HepG2 (cell line): ENCODE results near the gene RSPRY1. TPM values are rescaled to one million over a fixed set of nuclear protein-coding genes. Genes with fewer than 3 reads are reported as not detected.

Experiments used
- ATAC-seq: fragments of 200-7000 bp; cut with Tn5 transposase; 3 replicates; pipeline ENCODE4 v1.9.1; 2020; ENCODE audit warnings: mild to moderate bottlenecking, moderate library complexity
- BruUV-seq: library from RNA; stranded (reverse); fragments of 400-500 nt; replicated peaks from 2 replicates; lab custom pipeline; 2021; lab: Mats Ljungman, UMichigan
- CTCF ChIA-PET: fragments of 300-600 bp; formaldehyde crosslinking; extraction: SDS; loops from one replicate; lab custom pipeline; 2021; ENCODE audit warnings: low total read pairs, inconsistent platforms, low intra/inter-chr PET ratio; lab: Yijun Ruan, JAX
- POLR2A ChIA-PET: fragments of 350-600 bp; sonication (Branson Sonifier 250); formaldehyde crosslinking; loops from one replicate; lab custom pipeline; 2020; ENCODE audit warnings: antibody characterized with exemption, inconsistent platforms; lab: Yijun Ruan, JAX
- DNase-seq: peaks from one replicate; pipeline ENCODE4 v3.0.0-alpha.2; 2015; ENCODE audit warnings: low spot score
- FAIRE-seq: peaks from 3 replicates; lab custom pipeline; 2011; peaks lifted over from hg19 to GRCh38; lab: Jason Lieb, UNC
- H2AFZ ChIP-seq: one replicate; pipeline ENCODE4 v1.6.1; 2011; ENCODE audit warnings: low read length, inconsistent platforms
- H3K27ac ChIP-seq: fragments of 300-600 bp; 3 replicates; pipeline ENCODE4 v1.8.0; 2011; ENCODE audit warnings: mixed run types, mild to moderate bottlenecking, mixed read lengths, low read length, inconsistent platforms; ENCODE audit not compliant: insufficient read depth; ENCODE audit errors: extremely low read length
- H3K27me3 ChIP-seq, 2 experiments: fragments of 200-600 bp in 1 of 2; 2 replicates in 1 of 2; 3 replicates in 1 of 2; pipeline versions ENCODE4 v1.6.0 to v1.8.0; 2011; ENCODE audit warnings: low read length in 2 of 2, mild to moderate bottlenecking in 2 of 2, moderate library complexity in 2 of 2, inconsistent platforms in 1 of 2; ENCODE audit not compliant: insufficient read depth in 2 of 2, control insufficient read depth in 1 of 2
- H3K36me3 ChIP-seq, 2 experiments: fragments of 200-600 bp in 1 of 2; replicated peaks in 1 of 2; 2 replicates in 1 of 2; 3 replicates in 1 of 2; pipeline versions ENCODE4 v1.5.1 to v1.8.0; 2011; ENCODE audit warnings: low read length in 2 of 2, inconsistent platforms in 1 of 2; ENCODE audit not compliant: insufficient read depth in 2 of 2, control insufficient read depth in 1 of 2
- H3K4me1 ChIP-seq: 2 replicates; pipeline ENCODE4 v1.5.1; 2012; ENCODE audit warnings: low read length, inconsistent platforms; ENCODE audit not compliant: insufficient read depth
- H3K4me2 ChIP-seq: 2 replicates; pipeline ENCODE4 v1.6.0; 2011; ENCODE audit warnings: low read depth, low read length, inconsistent platforms
- H3K4me3 ChIP-seq, 3 experiments: fragments of 200-600 bp in 1 of 3; sonication (generic), shearing (Covaris generic) in 1 of 3; replicated peaks in 1 of 3; 2 replicates each; pipeline ENCODE4 v1.5.1; 2011 to 2016; ENCODE audit warnings: low read length in 3 of 3, inconsistent platforms in 2 of 3, low read depth in 2 of 3, mild to moderate bottlenecking in 2 of 3, control low read depth in 1 of 3, mixed read lengths in 1 of 3; ENCODE audit not compliant: insufficient read depth in 1 of 3
- H3K79me2 ChIP-seq: one replicate; pipeline ENCODE4 v1.6.1; 2011; ENCODE audit warnings: low read length, inconsistent platforms; ENCODE audit not compliant: insufficient read depth
- H3K9ac ChIP-seq: 2 replicates; pipeline ENCODE4 v1.6.0; 2011; ENCODE audit warnings: mild to moderate bottlenecking, low read depth, low read length, inconsistent platforms; ENCODE audit not compliant: insufficient read depth
- H3K9me3 ChIP-seq: 2 replicates; pipeline ENCODE4 v1.5.1; 2012; ENCODE audit warnings: mild to moderate bottlenecking, low read length
- H4K20me1 ChIP-seq: 2 replicates; pipeline ENCODE4 v1.6.0; 2011; ENCODE audit warnings: inconsistent platforms, mild to moderate bottlenecking, low read length, moderate library complexity; ENCODE audit not compliant: insufficient read depth
- ADNP ChIP-seq: sonication (generic); formaldehyde crosslinking; IDR thresholded peaks from 2 replicates; pipeline ENCODE4 v1.4.0; 2020; ENCODE audit warnings: missing genetic modification reagents
- CENPX ChIP-seq: sonication (generic); formaldehyde crosslinking; IDR thresholded peaks from 2 replicates; pipeline ENCODE4 v1.9.0; 2021; ENCODE audit warnings: mild to moderate bottlenecking, missing genetic modification reagents, moderate library complexity
- CHD2 ChIP-seq: IDR thresholded peaks from 2 replicates; pipeline ENCODE4 v1.6.1; 2011; ENCODE audit warnings: low read depth, low read length, improper control_type of control experiment
- CHD4 ChIP-seq: fragments of 200-600 bp; sonication (generic); IDR thresholded peaks from 2 replicates; pipeline ENCODE4 v1.7.0; 2017; ENCODE audit warnings: mild to moderate bottlenecking, low read length, borderline replicate concordance
- ELF4 ChIP-seq: sonication (generic); formaldehyde crosslinking; IDR thresholded peaks from 2 replicates; pipeline ENCODE4 v1.5.0; 2020; ENCODE audit warnings: missing genetic modification reagents, mild to moderate bottlenecking, moderate library complexity, borderline replicate concordance
- FOSL1 ChIP-seq: sonication (generic); formaldehyde crosslinking; IDR thresholded peaks from 2 replicates; pipeline ENCODE4 v1.9.0; 2021; ENCODE audit warnings: missing genetic modification reagents, borderline replicate concordance
- ZBTB1 ChIP-seq: sonication (generic); formaldehyde crosslinking; IDR thresholded peaks from 2 replicates; pipeline ENCODE4 v1.4.0; 2020; ENCODE audit warnings: missing genetic modification reagents, borderline replicate concordance
- ZFP36L1 ChIP-seq: sonication (generic); formaldehyde crosslinking; IDR thresholded peaks from 2 replicates; pipeline ENCODE4 v1.8.0; 2022; ENCODE audit warnings: mild to moderate bottlenecking, missing genetic modification reagents, moderate library complexity
- ZMYM2 ChIP-seq: sonication (generic); formaldehyde crosslinking; IDR thresholded peaks from 2 replicates; pipeline ENCODE4 v1.8.0; 2022; ENCODE audit warnings: mild to moderate bottlenecking, missing genetic modification reagents
- ZMYM3 ChIP-seq: sonication (generic); formaldehyde crosslinking; IDR thresholded peaks from 2 replicates; pipeline ENCODE4 v1.5.1; 2020; ENCODE audit warnings: mild to moderate bottlenecking, missing genetic modification reagents
- ZMYM4 ChIP-seq: sonication (generic); formaldehyde crosslinking; IDR thresholded peaks from 2 replicates; pipeline ENCODE4 v1.8.1; 2023; ENCODE audit warnings: mild to moderate bottlenecking, missing genetic modification reagents
- ZNF432 ChIP-seq: sonication (generic); formaldehyde crosslinking; IDR thresholded peaks from 2 replicates; pipeline ENCODE4 v1.5.0; 2020; ENCODE audit warnings: missing genetic modification reagents, mild to moderate bottlenecking, borderline replicate concordance
- ZNF782 ChIP-seq: sonication (generic); formaldehyde crosslinking; IDR thresholded peaks from 2 replicates; pipeline ENCODE4 v1.4.0; 2020; ENCODE audit warnings: missing genetic modification reagents, mild to moderate bottlenecking, borderline replicate concordance
- ZNF841 ChIP-seq: sonication (generic); formaldehyde crosslinking; IDR thresholded peaks from 2 replicates; pipeline ENCODE4 v1.8.1; 2023; ENCODE audit warnings: missing genetic modification reagents, borderline replicate concordance
- ZNF878 ChIP-seq: sonication (generic); formaldehyde crosslinking; IDR thresholded peaks from 2 replicates; pipeline ENCODE4 v1.8.1; 2023; ENCODE audit warnings: mild to moderate bottlenecking, missing genetic modification reagents, moderate library complexity
- ZNF879 ChIP-seq: sonication (generic); formaldehyde crosslinking; IDR thresholded peaks from 2 replicates; pipeline ENCODE4 v1.8.1; 2023; ENCODE audit warnings: missing genetic modification reagents
- WGBS: methylation state at CpG from one replicate; pipeline ENCODE4 v1.1.6; 2017; ENCODE audit warnings: low lambda C conversion rate; 5-methylcytosine and 5-hydroxymethylcytosine counted together
- in situ Hi-C: cut with HindIII; loops from 2 replicates; pipeline ENCODE4 v1.10.0; 2017; ENCODE audit warnings: low pct_unique_long_range_greater_than_20kb; ENCODE audit not compliant: extremely low pct_ligation_motif_present
- intact Hi-C: fragments of 100-400 bp; cut with micrococcal nuclease; formaldehyde crosslinking; loops from one replicate; pipeline ENCODE4 v1.10.0; 2022; ENCODE audit not compliant: unreplicated experiment
- polyA plus RNA-seq, 8 experiments: library from polyadenylated mRNA; depleted of rRNA in 3 of 8; stranded (reverse) in 7 of 8; unstranded in 1 of 8; fragments of >200 nt; fragmentation: Illumina TruSeq in 4 of 8; extraction: Trizol in 4 of 8; gene quantifications; 2 replicates each; pipeline versions ENCODE4 v1.2.1 to v1.2.3, GENCODE V29; 2011 to 2016; ENCODE audit warnings: low read depth in 4 of 8, missing spikeins in 1 of 8, mixed read lengths in 1 of 8; ENCODE audit not compliant: insufficient read depth in 1 of 8
- total RNA-seq, 5 experiments: library from RNA; depleted of rRNA; stranded (reverse); fragments of >200 nt; fragmentation: Illumina TruSeq; extraction: Trizol; gene quantifications; 2 replicates each; pipeline ENCODE4 v1.2.3, GENCODE V29; 2016; ENCODE audit warnings: low read depth in 1 of 5
- TF ChIP-seq, protein P1 (sequence below): sonication (generic); formaldehyde crosslinking; IDR thresholded peaks from 2 replicates; pipeline ENCODE4 v1.4.0; 2020; ENCODE audit warnings: missing genetic modification reagents
- TF ChIP-seq, protein P2 (sequence below), 2 experiments: fragments of 450-650 bp in 1 of 2; sonication (generic) in 1 of 2; formaldehyde crosslinking; IDR thresholded peaks; 2 replicates each; pipeline versions ENCODE4 v1.5.0 to v1.8.0; 2020 to 2022; ENCODE audit warnings: mild to moderate bottlenecking in 1 of 2, missing genetic modification reagents in 1 of 2
- TF ChIP-seq, protein P3 (sequence below): sonication (generic); formaldehyde crosslinking; IDR thresholded peaks from 2 replicates; pipeline ENCODE4 v1.9.0; 2022; ENCODE audit warnings: missing genetic modification reagents, mild to moderate bottlenecking, borderline replicate concordance
- TF ChIP-seq, protein P4 (sequence below): sonication (generic); formaldehyde crosslinking; IDR thresholded peaks from 2 replicates; pipeline ENCODE4 v1.4.0; 2020; ENCODE audit warnings: mild to moderate bottlenecking, missing genetic modification reagents, borderline replicate concordance

RSPRY1 gene
- total and polyA plus RNA-seq, 2 of the 13 experiments (the other 11 are each of a cell fraction or from before 2014, with no cell fraction given): 53.4 to 61.0 TPM

DNA sequence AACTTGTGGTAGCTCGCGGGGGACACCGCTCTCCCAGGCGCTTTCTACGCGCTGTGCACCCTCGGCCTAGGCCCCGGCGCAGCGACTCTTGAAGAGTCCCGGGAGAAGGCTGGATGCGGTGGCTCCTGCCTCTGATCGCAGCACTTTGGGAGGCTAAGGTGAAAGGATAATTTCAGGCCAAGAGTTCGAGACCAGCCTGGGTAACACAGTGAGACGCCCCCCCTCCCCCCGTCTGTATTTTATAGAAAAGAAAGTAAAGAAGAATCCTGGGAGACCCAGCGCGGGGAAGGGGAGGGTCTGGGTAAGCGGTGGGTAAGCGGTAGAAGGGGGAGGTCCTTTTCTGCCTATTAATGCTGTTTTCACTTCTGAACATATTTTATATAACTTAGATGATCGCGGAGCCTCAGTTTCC lies 98.8 kb downstream of the RSPRY1 start:
- no TSS peak for BruUV-seq
- peak overlapping the region; percentile 78 for H3K9ac ChIP-seq
- TF ChIP-seq FOSL1: no peak
- peak; percentile 94; the same call in 1 of the 2 replicates for TF ChIP-seq ADNP (CRISPR knock-in tag)
- peak; percentile 94 for TF ChIP-seq ZMYM3 (CRISPR knock-in tag)
- TF ChIP-seq, protein P1, sequence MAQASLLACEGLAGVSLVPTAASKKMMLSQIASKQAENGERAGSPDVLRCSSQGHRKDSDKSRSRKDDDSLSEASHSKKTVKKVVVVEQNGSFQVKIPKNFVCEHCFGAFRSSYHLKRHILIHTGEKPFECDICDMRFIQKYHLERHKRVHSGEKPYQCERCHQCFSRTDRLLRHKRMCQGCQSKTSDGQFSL (CRISPR knock-in tag): peak; percentile 16; the same call in 1 of the 2 replicates
- TF ChIP-seq ZMYM4 (CRISPR knock-in tag): no peak
- TF ChIP-seq ZNF782 (CRISPR knock-in tag): no peak
- peak; percentile 69 for TF ChIP-seq ZMYM2 (CRISPR knock-in tag)
- 0 out of 2 replicates have a peak, but pooled peaks have one; percentile 4 for TF ChIP-seq ELF4 (CRISPR knock-in tag)
- TF ChIP-seq, protein P2, sequence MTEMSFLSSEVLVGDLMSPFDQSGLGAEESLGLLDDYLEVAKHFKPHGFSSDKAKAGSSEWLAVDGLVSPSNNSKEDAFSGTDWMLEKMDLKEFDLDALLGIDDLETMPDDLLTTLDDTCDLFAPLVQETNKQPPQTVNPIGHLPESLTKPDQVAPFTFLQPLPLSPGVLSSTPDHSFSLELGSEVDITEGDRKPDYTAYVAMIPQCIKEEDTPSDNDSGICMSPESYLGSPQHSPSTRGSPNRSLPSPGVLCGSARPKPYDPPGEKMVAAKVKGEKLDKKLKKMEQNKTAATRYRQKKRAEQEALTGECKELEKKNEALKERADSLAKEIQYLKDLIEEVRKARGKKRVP (CRISPR knock-in tag; IDR thresholded peaks at IDR 0.05): 0 out of 4 replicates have a peak, but pooled peaks of 1 of the 2 experiments have one; percentile 9
- peak; percentile 70 for TF ChIP-seq CHD4
- TF ChIP-seq ZNF878: peak; percentile 5; the same call in 1 of the 2 replicates
- TF ChIP-seq, protein P3, sequence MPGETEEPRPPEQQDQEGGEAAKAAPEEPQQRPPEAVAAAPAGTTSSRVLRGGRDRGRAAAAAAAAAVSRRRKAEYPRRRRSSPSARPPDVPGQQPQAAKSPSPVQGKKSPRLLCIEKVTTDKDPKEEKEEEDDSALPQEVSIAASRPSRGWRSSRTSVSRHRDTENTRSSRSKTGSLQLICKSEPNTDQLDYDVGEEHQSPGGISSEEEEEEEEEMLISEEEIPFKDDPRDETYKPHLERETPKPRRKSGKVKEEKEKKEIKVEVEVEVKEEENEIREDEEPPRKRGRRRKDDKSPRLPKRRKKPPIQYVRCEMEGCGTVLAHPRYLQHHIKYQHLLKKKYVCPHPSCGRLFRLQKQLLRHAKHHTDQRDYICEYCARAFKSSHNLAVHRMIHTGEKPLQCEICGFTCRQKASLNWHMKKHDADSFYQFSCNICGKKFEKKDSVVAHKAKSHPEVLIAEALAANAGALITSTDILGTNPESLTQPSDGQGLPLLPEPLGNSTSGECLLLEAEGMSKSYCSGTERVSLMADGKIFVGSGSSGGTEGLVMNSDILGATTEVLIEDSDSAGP (CRISPR knock-in tag): no peak
- TF ChIP-seq ZFP36L1 (CRISPR knock-in tag): peak; percentile 5; the same call in 1 of the 2 replicates
- TF ChIP-seq CHD2: 0 out of 2 replicates have a peak, but pooled peaks have one; percentile 33
- TF ChIP-seq, protein P4, sequence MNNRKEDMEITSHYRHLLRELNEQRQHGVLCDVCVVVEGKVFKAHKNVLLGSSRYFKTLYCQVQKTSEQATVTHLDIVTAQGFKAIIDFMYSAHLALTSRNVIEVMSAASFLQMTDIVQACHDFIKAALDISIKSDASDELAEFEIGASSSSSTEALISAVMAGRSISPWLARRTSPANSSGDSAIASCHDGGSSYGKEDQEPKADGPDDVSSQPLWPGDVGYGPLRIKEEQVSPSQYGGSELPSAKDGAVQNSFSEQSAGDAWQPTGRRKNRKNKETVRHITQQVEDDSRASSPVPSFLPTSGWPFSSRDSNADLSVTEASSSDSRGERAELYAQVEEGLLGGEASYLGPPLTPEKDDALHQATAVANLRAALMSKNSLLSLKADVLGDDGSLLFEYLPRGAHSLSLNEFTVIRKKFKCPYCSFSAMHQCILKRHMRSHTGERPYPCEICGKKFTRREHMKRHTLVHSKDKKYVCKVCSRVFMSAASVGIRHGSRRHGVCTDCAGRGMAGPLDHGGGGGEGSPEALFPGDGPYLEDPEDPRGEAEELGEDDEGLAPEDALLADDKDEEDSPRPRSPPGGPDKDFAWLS (CRISPR knock-in tag): no peak
- TF ChIP-seq ZBTB1: 0 out of 2 replicates have a peak, but pooled peaks have one; percentile 22
- no peak for TF ChIP-seq ZNF841 (CRISPR knock-in tag)
- TF ChIP-seq ZNF879 (CRISPR knock-in tag): 0 out of 2 replicates have a peak, but pooled peaks have one; percentile 16
- TF ChIP-seq CENPX (CRISPR knock-in tag): no peak
- TF ChIP-seq ZNF432: no peak

More for the DNA sequence above, 98.8 kb downstream of the RSPRY1 start:
- FAIRE-seq (no peak), ATAC-seq (no peak), DNase-seq (no peak)
- POLR2A ChIA-PET: interaction anchor here (3.1 kb wide), 1 partner anchor 88 kb away, joined by 8 read pairs; the partner anchor contains the start of gene CX3CL1
- 18% methylated on average over 22 of the region's 22 CpGs for WGBS
- Histone ChIP-seq H3K4me1 (peaks cover 86% of the 10 kb centered on the region), H3K27ac (peak overlapping the region; percentile 76), H2AFZ (peak overlapping the region; percentile 1), H3K79me2 (peaks cover 33% of the 10 kb centered on the region), H3K4me2 (peak overlapping the region; percentile 89), H3K36me3 (no peaks in the 10 kb centered on the region), H3K27me3 (peaks cover 2 to 7% of the 10 kb centered on the region in 2 experiments; a peak in 2 of 5 replicates), H3K4me3 (peak overlapping the region; percentile 75 to 91 (median 78)), H4K20me1 (no peaks in the 10 kb centered on the region), H3K9me3 (no peaks in the 10 kb centered on the region)
- CTCF ChIA-PET: no interaction called here
- intact Hi-C loops: loop anchor here (5.0 kb wide), 2 partner anchors 98 to 203 kb away; partner anchors contain the start of genes PSME3IP1 and RSPRY1
- in situ Hi-C loops: loop anchor here (5.0 kb wide), 1 partner anchor 98 kb away; the partner anchor contains the start of genes PSME3IP1 and RSPRY1
